HG02973 (cell line): ENCODE data around the gene COX10.
"Not testable (repeated sequence)": the region's sequence is repeated elsewhere in the genome, so short reads cannot be mapped to it uniquely, and the experiment has no call there.

Source experiments
- ATAC-seq: cut with Tn5 transposase; IDR thresholded peaks from one replicate; pipeline ENCODE4 v1.9.1; 2021; ENCODE audit warnings: moderate library complexity; ENCODE audit not compliant: unreplicated experiment

COX10 gene

GRCh38 chr17:14239271-14239670 lies 170.0 kb downstream of the COX10 start:
- ATAC-seq: not testable (repeated sequence)

- ATAC-seq: no peak
These were observed 175.7 kb downstream of the COX10 start for GRCh38 chr17:14245002-14245401.

- ATAC-seq: no peak
These were observed 176.3 kb downstream of the COX10 start for GRCh38 chr17:14245629-14246028.
